NCI-H510A treated with DMSO at 0.1 percent for 48 hours (cell line): Measurements from ENCODE around the gene STRN3.
"Not testable (repeated sequence)": the region's sequence is repeated elsewhere in the genome, so short reads cannot be mapped to it uniquely, and the experiment has no call there.

Experiments used
- DNase-seq: peaks from one replicate; lab custom pipeline; 2025; lab: John Stamatoyannopoulos, UW

The STRN3 gene

DNA sequence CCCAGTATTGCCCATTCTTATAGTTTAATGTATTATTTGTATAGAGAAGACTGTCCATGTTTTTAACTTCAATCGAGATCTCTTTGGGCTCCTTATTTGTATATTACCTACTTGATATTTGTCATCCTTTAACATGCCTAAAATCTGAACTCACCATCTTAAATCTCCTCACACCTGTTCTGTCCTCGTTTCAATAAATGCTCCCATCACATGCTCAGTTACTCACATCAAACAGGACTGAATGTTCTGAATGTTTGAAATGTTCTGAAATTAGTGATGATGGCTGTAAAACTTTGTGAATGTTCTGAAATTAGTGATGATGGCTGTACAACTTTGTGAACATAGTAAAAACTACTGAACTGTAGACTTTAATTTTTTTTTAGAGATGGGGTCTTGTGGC is 117.4 kb downstream of the STRN3 start:
- DNase-seq: no peak

DNA sequence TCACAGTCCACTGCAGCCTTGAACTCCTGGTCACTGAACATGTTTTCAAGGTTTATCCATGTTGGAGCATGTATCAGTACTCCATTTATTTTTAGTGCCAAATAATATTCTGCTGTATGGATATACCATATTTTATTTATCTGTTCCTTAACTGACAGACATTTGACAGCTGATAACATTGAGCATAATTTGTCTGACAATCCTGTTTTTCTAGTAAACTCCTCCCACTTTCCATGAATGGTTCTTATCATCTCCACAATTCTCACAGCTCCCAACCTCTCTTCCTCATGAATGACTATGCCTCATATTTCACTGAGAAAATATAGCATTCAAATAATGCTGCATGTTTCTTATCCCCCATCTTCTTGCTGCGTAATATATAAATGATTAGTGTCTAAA is 118.5 kb downstream of the STRN3 start:
- DNase-seq: no peak

DNA sequence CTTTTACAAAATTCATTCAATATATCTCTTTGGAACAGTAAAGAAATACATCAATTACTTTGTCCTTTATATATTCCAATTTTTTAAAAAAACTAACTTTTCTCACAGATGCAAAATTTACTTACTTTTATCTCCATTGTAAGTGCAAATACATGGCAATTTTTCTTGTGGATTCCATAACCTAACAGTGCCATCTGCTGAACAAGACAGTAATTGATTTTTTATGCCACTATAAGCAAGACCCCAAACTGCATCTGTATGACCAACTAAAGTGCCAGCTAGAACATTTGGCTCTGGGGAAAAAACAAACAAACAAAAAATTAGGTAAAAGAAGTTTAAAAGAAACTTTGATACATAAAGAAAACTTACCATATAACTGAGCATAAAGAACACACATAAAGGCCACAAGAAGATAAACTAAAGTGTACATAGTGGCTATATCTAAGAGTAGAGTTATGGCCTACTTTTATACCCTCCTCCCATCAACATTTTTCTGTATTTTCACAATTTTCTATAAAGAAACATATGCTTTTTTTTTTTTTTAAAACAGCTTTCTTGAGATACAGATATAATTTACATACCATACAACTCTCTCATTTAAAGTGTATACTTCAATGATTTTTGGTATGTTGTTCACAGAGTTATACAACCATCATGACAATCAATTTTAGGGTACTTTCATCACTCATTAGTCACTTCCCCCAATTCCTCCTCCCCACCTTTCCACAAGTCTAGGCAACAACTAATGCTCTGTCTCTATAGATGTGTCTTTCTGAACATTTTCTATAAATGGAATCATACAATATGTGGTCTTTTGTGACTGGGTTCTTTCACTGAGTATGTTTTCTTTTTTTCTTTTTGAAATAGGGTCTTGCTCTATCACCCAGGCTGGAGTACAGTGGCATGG is 119.2 kb downstream of the STRN3 start:
- DNase-seq: peak; percentile 2

DNA sequence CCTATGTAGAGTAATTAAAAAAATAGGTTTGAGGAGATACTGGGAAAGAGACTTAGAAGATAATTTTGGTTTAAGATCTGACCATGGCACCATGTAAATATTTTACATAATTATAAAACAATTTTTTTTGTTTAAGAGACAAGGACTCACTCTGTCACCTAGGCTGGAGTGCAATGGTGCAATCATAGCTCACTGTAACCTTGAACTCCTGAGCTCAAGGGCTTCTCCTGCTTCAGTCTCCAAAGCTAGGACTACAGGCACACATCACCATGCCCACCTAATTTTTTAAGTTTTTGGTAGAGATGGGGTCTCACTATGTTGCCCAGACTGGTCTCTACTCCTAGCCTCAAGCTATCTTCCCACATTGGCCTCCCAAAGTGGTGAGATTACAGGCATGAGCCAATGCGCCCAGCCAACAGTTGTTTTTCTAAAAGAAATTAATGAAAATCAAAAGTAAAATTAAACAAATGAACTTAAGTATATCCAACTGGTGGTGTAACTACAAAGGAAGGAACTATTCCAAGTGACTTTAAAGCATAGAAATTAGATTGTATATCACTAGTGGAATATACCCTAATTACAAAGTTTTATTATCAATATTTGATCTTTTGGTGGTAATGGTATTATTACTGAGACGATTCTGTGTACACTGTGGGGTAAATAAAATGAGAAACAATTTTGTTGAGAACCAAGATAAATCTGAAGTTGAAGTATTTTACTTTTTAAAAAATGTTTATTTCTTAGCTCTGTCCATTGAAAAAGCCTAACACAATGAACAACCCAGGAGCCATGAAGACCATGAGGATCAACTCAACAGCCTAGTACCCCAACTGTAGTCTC is 122.7 kb downstream of the STRN3 start:
- DNase-seq: no peak

DNA sequence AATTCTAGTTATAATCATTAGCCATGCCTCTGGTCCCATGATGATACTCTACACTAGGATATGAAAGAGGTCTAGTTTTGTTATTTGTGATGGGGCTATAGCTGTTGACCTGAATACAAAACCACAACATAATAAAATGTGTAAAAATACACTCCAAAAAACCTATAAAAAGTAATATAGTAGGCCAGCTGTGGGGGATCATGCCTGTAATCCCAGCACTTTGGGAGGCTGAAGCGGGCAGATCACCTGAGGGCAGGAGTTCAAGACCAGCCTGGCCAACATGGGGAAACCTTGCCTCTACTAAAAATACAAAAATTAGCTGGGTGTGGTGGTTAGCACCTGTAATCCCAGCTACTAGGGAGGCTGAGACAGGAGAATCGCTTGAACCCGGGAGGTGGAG is 129.1 kb downstream of the STRN3 start:
- DNase-seq: not testable (repeated sequence)

DNA sequence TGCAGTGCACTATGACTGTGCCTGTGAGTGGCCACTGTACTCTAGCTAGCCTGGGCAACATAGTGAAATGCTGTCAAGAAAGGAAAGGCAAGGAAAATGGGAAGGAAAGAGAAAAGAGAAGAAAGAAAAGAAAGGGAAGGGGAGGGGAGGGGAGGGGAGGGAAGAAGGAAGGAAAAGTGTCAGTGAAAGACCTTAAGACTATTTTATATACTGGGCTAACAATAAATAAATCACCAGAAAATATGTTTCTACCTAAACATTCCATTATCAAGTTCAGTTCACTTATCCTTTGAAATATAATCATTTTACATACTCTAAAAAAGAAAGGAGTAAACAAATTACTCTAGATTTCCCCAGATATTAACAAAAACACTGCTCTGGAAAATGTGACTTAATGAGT is 129.7 kb downstream of the STRN3 start:
- DNase-seq: no peak

DNA sequence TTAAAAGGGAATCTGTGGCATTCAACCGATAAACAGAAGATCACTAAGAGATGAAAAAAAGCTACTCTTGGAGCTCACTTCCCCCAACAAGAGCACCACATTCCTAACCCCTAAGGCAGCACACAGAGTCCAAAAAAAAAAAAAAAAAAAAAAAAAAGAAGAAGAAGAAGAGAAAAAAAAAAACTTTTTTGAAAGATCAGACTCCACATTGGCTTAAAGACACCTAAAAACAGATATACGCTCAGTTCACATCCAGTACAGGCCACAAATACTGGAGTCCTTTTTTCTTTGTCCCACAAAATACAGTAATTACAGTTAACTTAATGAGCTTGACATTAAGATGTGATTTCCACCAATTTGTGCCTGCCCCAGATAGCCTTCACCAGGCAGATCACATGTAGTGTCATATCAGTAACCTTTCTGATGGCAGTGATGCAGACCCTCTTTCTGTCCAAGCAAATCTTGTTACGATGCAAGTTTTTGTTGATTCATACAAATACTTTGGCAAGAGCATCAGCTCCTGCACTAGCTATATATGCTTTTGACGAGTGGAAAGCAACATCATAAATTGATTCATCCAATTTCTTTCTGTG is 131.2 kb downstream of the STRN3 start:
- DNase-seq: no peak

DNA sequence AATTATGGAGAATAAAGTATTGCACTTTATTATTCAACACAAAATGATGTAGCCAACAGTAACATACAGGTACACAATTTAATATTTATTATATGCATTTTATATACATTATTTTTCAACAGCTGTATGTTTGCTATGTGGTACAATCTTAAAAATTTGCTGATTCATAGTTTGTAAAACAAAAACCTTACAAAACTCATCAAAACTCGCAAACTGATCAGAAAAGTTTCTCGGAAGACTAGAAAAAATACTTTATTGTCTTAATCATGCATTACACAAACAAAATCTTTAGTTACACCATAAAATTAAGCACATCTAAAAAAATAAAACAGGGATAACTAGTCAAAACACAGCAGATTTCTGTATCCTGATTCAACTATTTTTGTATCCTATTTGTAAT is 132.4 kb downstream of the STRN3 start:
- DNase-seq: no peak

DNA sequence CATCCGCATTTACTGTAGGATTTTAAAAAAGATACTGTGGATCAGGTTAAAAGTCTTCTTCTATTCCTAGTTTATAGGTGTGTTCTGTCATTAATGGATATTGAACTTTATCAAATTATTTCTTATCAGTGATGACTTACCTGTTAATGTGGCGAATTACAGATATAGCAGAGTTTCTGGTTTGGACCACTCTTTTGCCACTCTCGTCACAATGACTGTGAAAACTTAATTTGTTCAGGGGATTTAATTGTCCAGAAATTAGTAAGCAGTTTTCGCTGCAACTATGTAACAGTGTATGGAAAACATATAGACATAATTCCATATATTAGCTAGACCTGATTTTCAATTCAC is 137.0 kb downstream of the STRN3 start:
- no peak for DNase-seq

DNA sequence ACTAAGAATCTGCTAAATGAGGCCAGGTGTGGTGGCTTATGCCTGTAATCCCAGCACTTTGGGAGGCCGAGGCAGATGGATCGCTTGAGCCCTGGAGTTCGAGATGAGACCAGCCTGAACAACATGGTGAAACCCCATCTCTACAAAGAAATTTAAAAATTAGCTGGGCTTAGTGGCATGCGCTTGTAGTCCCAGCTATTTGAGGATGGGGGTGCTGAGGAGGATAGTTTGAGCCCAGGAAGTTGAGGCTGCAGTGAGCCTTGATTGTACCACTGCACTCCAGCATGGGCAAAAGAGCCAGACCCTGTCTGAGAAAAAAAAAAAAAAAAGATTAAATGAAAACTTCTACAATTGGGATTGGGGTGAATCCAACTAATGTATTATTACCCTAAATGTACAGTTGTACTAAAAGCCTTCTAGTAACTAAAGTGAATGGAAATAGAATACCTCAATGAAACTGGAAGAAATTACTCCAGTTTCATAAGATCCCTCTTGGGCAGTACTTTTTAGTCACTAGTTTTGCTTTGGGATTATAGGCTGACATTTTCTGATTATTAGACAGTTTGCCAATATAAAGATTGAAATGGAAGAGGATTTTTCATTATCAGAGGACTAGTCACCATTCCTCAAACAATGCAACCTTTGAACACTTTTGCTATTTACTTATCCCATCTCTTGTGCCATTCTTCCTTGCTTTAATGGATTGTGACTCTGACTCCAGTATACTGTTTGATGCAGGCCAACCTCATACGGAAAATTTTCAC is 137.5 kb downstream of the STRN3 start:
- no peak for DNase-seq

DNA sequence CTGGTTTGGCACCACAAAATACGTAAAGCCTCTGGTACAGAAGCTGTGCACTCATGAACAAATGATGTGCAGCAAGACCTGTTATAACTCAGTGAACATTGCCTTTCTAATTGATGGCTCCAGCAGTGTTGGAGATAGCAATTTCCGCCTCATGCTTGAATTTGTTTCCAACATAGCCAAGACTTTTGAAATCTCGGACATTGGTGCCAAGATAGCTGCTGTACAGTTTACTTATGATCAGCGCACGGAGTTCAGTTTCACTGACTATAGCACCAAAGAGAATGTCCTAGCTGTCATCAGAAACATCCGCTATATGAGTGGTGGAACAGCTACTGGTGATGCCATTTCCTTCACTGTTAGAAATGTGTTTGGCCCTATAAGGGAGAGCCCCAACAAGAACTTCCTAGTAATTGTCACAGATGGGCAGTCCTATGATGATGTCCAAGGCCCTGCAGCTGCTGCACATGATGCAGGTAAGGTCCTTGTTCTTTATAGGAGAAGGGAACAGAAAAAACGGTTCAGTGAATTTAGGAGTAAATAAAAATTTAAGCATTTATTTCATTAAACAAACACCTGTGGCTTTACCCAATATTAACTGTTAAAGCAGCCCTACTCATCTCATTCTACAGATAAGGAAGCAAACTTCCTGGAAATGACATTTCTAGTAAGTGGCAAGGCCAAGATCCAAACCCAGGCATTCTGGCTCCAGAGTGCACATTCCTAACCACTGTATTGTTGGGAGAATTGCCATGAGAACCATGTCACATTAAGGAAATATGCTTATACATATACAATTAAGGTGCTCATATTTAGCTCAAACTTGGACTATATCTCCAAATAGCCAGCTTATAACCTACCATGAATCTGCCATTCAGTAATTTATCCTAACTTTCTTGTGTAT is 140.1 kb downstream of the STRN3 start:
- no peak for DNase-seq

DNA sequence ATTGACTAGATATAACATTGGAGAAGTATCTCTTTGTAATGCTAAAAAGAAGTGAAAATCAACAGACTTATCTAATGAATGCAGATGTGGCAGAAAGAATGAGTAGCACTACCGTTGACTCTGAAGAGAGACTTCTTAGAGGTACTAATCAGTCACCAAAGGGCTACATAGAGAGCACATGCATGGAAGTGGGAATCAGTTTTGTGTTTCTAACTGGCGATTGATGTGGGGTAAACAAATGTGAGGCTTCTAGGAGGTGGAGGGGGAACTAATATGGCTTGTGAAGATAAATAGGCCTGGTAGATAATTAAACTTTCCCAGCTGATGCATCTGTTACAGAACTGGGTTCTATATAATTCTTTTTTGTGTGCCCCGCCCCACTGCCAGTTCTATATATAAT is 141.3 kb downstream of the STRN3 start:
- DNase-seq: no peak

DNA sequence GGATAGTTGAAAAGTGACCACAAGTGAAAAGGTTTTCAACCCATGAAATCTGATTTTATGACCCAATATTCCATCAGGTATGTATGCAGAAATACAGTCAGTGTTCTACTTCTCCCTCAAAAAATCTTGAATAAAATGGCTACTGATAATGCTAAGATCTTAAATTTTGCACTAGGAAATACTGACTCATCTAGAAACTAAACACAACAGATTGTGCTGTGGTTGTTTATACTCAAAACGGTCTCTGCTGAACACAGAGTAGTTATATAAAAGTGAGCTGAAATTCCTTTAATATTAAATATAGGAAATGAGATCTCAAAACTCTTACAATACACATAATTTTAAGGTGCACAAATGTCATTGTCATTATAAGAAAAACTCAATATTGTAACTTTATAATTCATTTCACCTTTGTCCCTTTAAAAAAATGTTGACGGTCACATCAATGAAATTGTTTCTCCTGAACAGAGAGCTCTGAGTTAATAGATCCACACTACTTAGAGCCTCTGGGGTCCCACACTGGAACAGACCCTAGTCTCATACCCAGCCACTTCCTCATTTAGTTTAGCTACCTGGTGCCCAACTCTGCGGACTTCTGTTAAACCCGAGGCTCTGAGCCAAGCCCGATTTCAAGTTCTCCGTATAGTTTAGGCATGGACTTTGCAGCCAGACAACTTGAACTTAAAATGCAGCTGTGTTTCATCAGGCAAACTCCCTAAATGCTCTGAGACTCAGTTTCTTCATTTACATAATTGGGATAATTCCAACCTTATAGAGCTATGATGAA is 142.5 kb downstream of the STRN3 start:
- no peak for DNase-seq

DNA sequence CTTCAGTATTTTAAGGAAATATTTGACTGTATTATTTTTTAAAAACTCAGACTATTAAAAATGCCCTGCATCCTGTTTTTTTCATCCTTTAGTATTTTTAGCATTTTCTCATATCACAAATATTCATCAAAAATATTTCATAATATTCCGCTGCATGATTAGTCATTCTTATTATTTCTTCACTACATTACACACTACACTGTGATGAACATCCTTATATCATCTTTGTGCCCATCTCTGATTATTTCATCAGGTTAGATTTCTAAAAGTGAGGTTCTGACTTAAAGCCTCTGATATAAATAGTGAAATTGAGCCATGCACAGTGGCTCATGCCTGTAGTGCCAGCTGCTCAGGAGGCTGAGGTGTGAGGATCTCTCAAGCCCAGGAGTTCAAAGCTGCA is 143.7 kb downstream of the STRN3 start:
- DNase-seq: no peak

DNA sequence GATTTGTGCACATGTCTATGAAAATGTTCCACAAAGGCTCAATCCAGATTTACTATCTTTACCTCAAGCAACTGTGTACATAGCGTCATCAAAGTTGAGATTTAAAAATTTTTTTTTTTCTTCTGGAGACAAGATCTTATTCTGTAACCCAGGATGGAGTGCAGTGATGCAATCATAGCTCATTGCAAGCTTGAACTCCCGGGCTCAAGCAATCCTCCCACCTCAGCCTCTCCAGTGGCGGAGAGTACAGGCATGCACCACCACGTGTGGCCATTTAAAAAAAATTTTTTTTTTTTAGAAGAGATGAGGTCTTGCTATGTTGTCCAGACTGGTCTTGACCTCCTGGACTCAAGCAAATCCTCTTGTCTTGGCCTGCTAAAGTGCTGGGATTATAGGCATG is 149.5 kb downstream of the STRN3 start:
- DNase-seq: no peak

DNA sequence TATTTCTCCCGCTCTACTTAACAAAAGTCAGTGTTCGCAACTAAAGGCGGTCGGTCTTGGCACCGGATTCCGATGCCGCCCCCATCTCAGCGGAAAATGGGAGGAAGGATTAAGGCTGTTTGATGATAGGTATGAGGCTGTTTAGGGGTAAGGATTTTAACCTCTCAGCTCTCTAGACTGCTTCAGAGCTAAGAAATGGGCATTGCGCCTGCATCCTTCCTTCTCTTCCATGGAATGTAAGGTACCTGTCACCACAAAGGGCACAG is 150.5 kb downstream of the STRN3 start:
- DNase-seq: no peak

DNA sequence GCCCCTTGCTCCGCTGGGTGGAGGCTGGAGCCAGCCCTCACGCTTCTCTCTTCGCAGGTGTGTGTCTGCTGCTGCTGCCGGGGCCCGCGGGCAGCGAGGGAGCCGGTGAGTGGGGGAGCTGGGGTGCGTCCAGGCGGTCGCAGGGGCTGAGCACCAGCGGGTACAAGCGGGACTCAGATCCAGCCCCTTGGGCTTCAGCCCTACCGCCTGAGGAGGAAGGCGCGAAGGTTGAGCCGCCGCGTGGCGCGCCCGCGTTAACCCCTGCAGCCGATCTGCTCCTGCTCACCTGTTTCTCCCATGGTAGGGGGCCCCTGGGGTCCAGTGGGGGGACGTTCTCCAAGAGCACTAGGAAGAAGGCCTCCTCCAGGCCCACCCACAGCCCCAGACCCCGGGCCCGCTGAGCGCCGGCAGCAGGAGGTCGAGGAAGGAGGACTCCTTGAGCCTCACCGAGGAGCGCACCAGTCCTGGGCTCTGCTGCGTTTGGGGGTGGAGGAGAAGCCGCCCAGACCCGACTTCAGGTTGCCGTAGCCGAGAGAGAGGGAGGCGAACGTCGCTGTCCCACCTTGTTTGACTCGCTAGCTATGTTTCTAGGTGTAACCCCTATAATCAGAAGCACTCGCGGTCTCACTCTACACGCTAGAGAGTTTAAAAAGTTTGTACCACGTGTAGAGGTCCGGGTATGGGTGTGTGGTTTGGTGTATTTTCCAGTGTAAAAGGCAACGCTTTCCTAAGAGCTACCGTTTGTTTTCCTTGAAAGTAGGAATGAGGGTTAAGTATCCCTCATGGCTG is 151.0 kb downstream of the STRN3 start:
- DNase-seq: peak; percentile 47

DNA sequence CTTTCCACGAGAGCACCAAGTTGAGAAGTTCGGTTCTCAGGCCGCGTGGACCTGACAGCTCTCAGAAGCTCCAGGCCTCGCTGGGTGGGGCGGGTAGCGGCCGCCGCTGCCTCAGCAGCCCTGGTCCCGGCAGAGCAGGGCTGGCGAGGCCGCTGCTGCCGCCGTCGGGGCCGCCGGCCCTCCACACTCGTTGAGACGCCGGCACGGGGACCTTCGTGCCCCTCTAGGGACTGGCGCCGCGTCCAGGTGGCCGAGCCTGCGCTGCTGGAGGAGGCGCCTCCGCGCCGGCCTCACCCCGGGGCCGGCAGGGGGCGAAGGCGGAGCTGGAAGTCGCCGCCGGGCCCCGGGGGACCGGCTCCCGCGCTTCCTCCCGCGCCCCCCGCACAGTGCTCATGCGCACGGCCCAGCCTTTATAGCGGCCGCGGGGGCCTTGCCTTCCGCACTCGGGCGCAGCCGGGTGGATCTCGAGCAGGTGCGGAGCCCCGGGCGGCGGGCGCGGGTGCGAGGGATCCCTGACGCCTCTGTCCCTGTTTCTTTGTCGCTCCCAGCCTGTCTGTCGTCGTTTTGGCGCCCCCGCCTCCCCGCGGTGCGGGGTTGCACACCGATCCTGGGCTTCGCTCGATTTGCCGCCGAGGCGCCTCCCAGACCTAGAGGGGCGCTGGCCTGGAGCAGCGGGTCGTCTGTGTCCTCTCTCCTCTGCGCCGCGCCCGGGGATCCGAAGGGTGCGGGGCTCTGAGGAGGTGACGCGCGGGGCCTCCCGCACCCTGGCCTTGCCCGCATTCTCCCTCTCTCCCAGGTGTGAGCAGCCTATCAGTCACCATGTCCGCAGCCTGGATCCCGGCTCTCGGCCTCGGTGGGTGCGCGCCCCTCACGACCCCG is 151.8 kb downstream of the STRN3 start, which contains the start of gene COCH:
Gene COCH (plus strand): TSS at position 440 of the 879 bp plus-strand sequence. CDS start 380 bp downstream, at position 820.
- peak; percentile 26 for DNase-seq
